Measurements from ENCODE around the gene TRAPPC2L. TPM values are rescaled to one million over a fixed set of nuclear protein-coding genes. Genes with fewer than 3 reads are reported as not detected.

Gene TRAPPC2L
- total and polyA plus RNA-seq, 2 of the 13 experiments (the other 11 are each of a cell fraction or from before 2014, with no cell fraction given), result 96.3 to 107 TPM

DNA sequence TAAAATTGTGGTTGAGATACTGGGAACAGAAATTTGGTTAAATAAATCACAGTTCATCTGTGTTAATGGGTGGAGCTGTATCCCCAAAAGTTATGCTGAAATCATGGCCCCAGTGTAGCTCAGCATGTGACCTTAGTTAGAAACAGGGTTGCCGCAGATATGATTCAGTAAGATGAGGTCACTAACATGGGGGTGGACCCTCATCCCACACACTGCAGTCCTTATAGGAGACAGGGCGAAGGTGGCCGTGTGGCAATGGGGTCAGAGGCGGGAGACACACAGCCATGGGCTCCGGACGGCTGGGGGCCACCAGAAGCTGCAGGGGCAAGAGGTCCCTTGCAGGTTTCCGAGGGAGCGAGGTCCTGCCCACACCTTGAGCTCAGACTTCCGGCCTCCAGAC is 10.8 kb upstream of the TRAPPC2L start (continued):
- TF ChIP-seq BCLAF1 (IDR thresholded peaks at IDR 0.05), result no peak

GRCh38 chr16:88847654-88848053 is 9.3 kb upstream of the TRAPPC2L start:
- Histone ChIP-seq H3K27me3 (ENCODE audit: control insufficient read depth in 1 of 2, insufficient read depth in 2 of 2, low read length in 2 of 2) (no peaks in the 10 kb centered on the region), H3K27ac (ENCODE audit: extremely low read length, insufficient read depth, low read length) (no peak overlapping the region), H4K20me1 (ENCODE audit: insufficient read depth, low read length) (peaks cover 3% of the 10 kb centered on the region; the same call in 1 of the 2 replicates), H3K4me2 (ENCODE audit: low read depth, low read length) (no peak overlapping the region), H3K79me2 (ENCODE audit: insufficient read depth, low read length) (no peaks in the 10 kb centered on the region), H3K4me1 (ENCODE audit: insufficient read depth, low read length) (no peaks in the 10 kb centered on the region), H3K9me3 (ENCODE audit: low read length) (no peaks in the 10 kb centered on the region), H2AFZ (ENCODE audit: low read length) (no peak overlapping the region), H3K4me3 (replicated peaks in 1 of 3; ENCODE audit: insufficient read depth in 1 of 3, low read depth in 2 of 3, low read length in 3 of 3) (no peak overlapping the region), H3K36me3 (replicated peaks in 1 of 2; ENCODE audit: control insufficient read depth in 1 of 2, insufficient read depth in 2 of 2, low read length in 2 of 2) (peaks cover 0 to 3% of the 10 kb centered on the region in 2 experiments; a peak in 2 of 5 replicates), H3K9ac (ENCODE audit: insufficient read depth, low read depth, low read length) (no peak overlapping the region)
- in situ Hi-C loops (cut with HindIII; ENCODE audit: extremely low pct_ligation_motif_present, low pct_unique_long_range_greater_than_20kb) (no loop called here), intact Hi-C loops (cut with micrococcal nuclease; ENCODE audit: unreplicated experiment) (no loop called here)
- no TSS peak for BruUV-seq (replicated peaks)
- DNase-seq (ENCODE audit: low spot score) (no peak), FAIRE-seq (no peak), ATAC-seq (no peak)
- TF ChIP-seq EZH2 (conservative IDR thresholded peaks at IDR 0.05; ENCODE audit: low read depth, low read length) (no peak), AGO2 (optimal IDR thresholded peaks at IDR 0.05; ENCODE audit: low read depth, low read length) (peak; percentile 25), XBP1 (CRISPR knock-in tag; IDR thresholded peaks at IDR 0.05) (no peak)
- WGBS (ENCODE audit: low lambda C conversion rate), result 87% methylated on average over 18 of the region's 18 CpGs
- CTCF ChIA-PET (ENCODE audit: low intra/inter-chr PET ratio, low total read pairs), result no interaction called here
- POLR2A ChIA-PET, result no interaction called here

All from HepG2 (cell line).